ENCODE results near the gene NXNL2.
A peak's percentile ranks its signal among the peaks of the same experiment; 100 is the strongest.

The NXNL2 gene

DNA sequence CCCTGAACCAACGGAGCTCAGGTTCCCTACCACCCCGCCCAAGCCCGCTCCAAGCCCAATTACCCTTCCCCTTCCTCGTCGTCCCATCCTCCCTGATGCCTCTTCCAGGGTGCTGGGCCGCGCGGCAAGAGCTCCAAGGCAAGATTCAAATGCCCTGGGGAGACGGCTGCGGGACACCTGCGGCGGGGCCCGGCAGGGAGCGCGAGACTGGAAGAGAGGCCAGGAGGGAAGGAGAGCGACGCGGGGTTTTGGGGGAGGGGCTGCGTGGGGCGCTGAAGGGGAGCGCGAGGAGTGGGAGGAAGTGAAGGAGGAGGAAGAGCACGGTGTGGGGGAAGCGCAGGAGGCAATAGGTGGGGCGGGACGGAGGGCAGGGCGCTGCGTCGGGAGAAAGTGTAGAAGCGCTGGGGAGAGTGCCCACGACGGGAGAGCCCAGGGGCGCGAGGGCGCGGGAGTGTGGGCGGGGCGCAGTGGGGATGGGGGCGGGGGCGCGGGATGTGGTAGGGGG is 975 bp upstream of the NXNL2 start:
- DNase-seq = peak; percentile 73 to 88

- DNase-seq = no peak
These were observed 446 bp downstream of the NXNL2 start for GRCh38 chr9:88535226-88536022.

DNA sequence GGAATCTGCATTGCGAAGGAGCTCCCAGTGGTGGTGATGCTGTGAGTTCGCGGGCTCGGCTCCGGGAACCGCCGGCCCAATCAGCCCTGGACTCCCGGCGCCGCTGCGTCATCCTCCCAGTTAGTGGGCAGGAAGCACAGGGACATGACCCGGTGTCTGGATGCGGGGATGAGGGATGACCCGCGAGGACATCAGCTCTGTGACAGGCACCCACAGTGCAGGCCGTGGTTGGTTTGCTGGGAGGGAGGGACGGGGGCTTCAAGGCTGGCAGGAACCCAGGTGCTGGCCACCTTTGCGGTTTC is 996 bp downstream of the NXNL2 start:
- no peak for DNase-seq

DNA sequence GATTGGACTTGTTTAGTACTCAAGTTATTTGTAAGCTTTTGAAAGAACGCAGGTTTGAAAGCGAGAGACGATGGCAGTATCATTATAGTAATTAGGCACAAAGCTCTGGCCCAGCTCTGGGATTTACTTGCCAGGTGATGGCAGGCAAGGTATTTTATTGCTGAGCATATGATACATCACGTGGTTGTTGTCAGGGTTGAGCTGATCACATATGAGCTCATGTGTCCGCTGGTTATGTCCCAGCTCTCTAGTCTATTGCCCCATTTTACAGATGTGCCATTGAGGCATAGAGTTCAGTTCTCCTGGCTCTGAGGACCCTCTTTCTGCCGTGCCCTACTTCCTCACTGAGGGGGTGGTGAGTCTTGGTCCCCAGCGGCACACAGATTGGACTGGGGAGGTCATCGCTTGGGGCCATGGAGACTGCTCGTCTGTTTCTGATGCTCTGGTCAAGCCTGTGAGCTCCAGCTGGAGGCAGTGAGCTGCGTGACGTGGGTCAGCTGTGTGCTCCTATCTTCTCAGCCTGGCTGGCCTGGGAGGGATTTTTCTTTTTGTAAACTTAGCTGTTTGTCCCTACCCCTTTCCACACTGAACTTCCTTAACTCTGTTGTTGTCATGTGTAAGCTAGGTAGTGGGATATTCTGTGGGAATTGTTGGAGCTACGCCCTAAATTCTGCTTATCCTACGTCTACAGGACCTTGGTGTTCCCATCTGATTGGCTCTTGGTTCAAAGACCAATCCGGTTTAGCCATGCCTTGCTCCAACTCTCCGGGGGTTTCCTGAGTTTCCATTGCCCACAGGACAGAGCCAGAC is 2.2 kb downstream of the NXNL2 start:
- DNase-seq = no peak

- DNase-seq = peak in 1 of 2 experiments; percentile 55
These were observed 2.7 kb downstream of the NXNL2 start for GRCh38 chr9:88537761-88538091.

- no peak for DNase-seq
These were observed 3.5 kb downstream of the NXNL2 start for GRCh38 chr9:88538311-88539085.

- DNase-seq = no peak
These were observed 4.3 kb downstream of the NXNL2 start for GRCh38 chr9:88539246-88539645.

GRCh38 chr9:88540251-88540763 is 5.3 kb downstream of the NXNL2 start:
- no peak for DNase-seq

- no peak for DNase-seq
These were observed 9.3 kb downstream of the NXNL2 start for GRCh38 chr9:88544245-88544644.

GRCh38 chr9:88551546-88552137 is 16.7 kb downstream of the NXNL2 start:
- no peak for DNase-seq

DNA sequence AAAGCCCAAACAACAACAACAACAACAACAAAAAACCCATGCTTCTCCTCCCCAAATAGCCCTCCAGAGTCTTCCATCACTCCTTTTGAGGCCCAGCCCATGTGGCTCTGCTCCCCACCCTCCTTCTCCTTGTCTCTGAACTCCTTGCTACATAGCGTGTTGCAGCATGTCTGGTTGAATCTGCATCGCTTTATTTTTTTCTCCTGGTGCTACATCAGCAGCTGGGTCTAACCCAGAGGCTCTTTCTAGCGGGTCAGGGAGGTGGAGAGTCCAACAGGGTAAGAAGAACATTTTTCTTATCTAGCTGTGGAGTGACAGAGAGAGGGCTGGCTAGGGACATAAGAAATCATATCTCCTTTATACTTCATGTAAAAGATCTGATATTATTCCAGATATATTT is 18.4 kb downstream of the NXNL2 start:
- no peak for DNase-seq

GRCh38 chr9:88555268-88555980 is 20.4 kb downstream of the NXNL2 start:
- no peak for DNase-seq

GRCh38 chr9:88559661-88560060 is 24.7 kb downstream of the NXNL2 start:
- peak in 1 of 2 experiments; percentile 8 for DNase-seq

DNA sequence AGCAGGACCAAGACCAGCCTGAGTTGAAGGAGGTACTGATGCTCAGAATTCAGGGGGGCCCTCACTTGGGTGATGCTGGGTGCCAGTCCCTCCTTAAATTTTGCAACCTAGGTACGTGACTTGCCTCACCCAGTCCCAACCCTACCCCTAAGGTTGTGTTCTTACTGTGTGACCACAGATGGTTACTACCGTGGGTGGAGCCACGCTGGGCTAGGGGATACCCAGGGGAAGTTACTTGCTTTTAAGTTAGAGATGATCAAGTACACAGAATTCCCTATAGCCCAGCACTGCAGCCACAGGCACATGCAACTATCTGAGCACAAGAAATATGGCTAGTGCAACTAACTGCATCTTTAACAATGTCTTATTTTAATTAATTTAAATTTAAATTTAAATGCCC is 32.9 kb downstream of the NXNL2 start:
- DNase-seq = no peak

- DNase-seq = no peak
These were observed 36.4 kb downstream of the NXNL2 start for GRCh38 chr9:88571419-88571818.

DNA sequence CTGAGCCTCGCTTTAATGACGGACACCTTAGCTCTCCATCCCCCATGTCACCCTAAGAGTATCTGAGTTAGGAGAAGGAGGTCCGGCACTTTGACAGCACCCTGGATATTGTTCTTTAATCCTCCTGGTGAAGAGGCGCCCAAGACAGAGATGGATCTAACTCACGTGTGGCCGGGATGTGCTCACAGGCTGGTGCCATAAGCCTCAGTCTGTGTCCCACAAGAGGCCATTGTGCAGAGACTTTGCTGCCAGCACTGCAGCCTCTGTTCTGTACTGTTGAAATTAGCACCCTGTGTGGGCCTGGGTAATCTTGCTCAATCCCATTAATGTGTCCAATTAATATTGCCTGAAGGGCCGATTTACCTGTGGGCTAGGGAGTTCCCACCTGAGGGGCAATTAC is 37.7 kb downstream of the NXNL2 start:
- no peak for DNase-seq

DNA sequence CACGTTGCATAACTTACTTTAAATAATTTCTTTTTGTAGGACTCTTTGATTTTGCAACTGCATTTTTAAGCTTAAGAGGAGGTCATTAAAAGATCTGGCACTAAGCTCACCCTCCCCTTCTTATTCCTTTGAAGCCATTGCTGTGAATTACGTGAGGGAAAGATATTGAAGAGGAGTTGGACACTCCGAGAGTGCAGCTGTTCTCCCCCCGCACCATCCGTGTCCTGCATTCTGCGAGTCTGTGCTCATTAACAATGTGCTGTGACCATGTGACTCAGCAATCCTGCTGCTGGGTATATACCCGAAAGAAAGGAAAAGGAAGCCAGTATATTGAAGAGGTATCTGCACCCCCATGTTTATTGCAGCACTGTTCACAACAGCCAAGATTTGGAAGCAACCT is 40.0 kb downstream of the NXNL2 start:
- DNase-seq = no peak

DNA sequence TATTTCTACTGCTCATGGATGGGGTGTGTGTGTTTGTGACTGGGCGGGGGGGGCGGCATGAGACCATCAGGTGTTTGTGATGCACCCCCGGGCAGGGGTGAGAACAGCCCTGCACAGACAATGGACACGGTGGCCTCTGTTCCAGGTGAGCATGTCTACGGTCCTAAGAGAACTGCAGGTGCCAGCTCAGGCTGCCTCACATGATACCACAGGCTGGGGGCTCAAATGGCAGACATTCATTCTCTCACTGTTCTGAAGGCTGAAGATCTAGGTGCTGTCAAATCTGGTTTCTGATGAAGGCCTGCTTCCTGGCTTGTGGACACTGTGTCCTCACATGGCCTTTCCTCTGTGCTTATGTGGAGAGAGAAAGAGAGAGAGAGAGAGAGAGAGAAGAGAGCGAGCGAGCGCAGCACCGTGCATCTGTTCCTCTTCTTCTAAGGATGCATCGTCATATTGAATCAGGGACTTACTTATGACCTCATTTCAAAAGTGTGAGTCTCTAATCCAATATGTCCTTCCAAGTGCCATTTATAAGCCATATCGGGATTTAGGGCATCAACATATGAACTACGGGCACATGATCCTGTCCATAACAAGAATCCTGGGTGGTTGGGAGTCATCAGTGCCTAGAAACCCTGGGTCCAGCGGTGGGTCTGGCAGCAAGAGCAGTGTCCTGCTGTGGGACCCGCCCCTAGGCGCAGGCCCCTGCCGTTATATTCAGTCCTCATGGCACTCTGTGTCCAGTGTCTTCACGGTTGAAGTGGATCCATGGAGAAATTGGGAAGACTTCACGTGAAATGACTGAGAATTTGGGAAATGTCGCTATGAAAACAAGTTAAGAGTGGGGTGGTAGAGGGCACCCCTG is 42.5 kb downstream of the NXNL2 start:
- no peak for DNase-seq

- peak; percentile 41 to 64 for DNase-seq
These were observed 43.4 kb downstream of the NXNL2 start for GRCh38 chr9:88578121-88579049.

Data from SW 1271 (cell line).